Germinal center (tissue), 1 donor: ENCODE results near the gene CDH23.

Experiments
- DNase-seq: peaks from one replicate; pipeline ENCODE4 v3.0.0; 2012; ENCODE audit warnings: mixed read lengths, low spot score

Gene CDH23

GRCh38 chr10:71856619-71857018 is 459.9 kb downstream of the CDH23 start:
- no peak for DNase-seq

- no peak for DNase-seq
Observed at GRCh38 chr10:71857934-71858890, 461.5 kb downstream of the CDH23 start.

- DNase-seq: no peak
Observed at GRCh38 chr10:71860243-71861029, 463.7 kb downstream of the CDH23 start.

- no peak for DNase-seq
Observed at GRCh38 chr10:71863203-71863602, 466.5 kb downstream of the CDH23 start.

- no peak for DNase-seq
Observed at GRCh38 chr10:71864911-71865361, 468.2 kb downstream of the CDH23 start.
